HG03432 (cell line): ENCODE results near the gene CHFR.
"Not testable (repeated sequence)": the region's sequence is repeated elsewhere in the genome, so short reads cannot be mapped to it uniquely, and the experiment has no call there.

Experiments used
- ATAC-seq: cut with Tn5 transposase; IDR thresholded peaks from one replicate; pipeline ENCODE4 v1.9.1; 2021; ENCODE audit warnings: mild to moderate bottlenecking, moderate library complexity; ENCODE audit not compliant: unreplicated experiment

The CHFR gene

GRCh38 chr12:132874620-132875019 is 12.8 kb downstream of the CHFR start:
- ATAC-seq, result not testable (repeated sequence)

- ATAC-seq, result no peak
Measured at GRCh38 chr12:132874175-132874574, 13.2 kb downstream of the CHFR start.

GRCh38 chr12:132873724-132874123 is 13.7 kb downstream of the CHFR start:
- no peak for ATAC-seq

DNA sequence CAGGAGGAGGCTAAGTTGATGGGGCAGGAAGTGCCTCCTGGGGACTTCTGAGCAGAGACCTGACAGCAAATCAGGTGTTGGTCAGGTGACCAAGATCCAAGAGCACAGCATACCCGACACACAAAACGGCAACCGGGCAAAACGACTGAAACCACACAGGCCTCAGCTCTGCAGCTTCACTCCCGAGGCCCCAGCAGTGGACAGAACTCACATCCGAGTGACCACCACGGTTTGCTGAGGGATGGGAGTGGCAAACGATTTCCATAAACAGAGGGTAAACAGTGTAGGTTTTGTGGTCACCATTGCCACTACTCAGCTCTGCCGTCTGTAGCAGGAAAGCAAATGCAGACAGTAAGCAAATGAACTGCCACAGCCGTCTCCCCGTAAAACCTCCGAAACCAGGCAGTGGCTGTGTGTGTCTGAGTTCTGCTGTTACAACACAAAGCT is 14.4 kb downstream of the CHFR start:
- ATAC-seq, result no peak

- ATAC-seq, result no peak
Measured at GRCh38 chr12:132872073-132872855, 15.1 kb downstream of the CHFR start.

DNA sequence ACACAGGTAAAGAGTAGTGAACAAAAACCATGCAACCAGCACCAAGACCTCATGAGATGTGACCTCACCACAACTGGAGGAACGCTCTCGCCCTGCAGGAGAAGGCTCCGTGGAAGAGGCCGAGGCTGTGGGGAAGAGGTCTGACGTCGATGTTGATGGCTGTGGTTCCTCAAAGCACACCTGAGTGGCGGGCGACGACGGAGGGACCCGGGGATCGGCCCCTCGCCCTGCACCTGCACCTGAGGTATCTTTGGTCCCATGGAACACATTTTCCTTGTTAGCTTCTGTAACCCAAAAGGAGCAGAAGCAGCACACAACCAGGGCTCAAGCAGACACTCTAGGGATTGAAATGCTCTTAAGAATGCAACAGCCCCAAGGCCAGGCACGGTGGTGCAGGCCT is 17.9 kb downstream of the CHFR start:
- ATAC-seq, result no peak

DNA sequence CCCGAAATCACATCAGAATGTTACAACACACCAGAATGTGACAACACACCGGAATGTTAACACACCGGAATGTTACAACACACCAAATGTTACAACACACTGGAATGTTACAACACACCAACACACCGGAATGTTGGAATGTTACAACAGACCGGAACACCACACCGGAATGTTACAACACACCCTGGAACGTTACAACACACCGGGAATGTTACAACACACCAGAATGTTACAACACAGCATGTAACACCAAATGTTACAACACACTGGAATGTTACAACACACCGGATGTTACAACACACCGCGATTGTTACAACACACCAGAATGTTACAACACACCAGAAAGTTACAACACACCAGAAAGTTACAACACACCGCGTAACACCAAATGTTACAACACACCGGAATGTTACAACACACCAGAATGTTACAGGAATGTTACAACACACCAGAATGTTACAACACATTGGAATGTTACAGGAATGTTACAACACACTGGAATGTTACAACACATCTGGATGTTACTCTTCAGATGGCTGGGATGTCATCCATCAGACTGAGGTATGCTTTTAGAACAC is 21.1 kb downstream of the CHFR start:
- no peak for ATAC-seq

DNA sequence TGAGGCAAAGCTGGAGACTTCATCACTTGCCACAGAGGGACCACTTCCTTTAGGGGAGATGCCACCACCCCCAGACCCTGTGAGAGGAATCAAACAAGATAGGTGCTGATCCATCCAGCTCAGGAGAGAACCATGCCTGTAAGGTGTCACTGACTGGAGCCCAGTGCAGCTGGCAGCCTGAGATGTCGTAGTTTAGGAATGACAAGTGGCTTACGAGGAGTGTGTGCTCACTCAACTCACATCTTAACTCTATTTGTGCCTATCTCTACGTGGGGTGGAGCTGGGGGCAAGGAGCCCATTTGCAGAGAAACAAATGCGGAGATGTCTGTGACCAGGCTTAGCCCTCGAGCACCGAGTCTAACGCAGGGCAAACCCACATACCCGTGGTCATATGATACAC is 25.8 kb downstream of the CHFR start:
- no peak for ATAC-seq

- ATAC-seq, result no peak
Measured at GRCh38 chr12:132858718-132859266, 28.6 kb downstream of the CHFR start.

GRCh38 chr12:132857019-132857418 is 30.4 kb downstream of the CHFR start:
- ATAC-seq, result not testable (repeated sequence)

DNA sequence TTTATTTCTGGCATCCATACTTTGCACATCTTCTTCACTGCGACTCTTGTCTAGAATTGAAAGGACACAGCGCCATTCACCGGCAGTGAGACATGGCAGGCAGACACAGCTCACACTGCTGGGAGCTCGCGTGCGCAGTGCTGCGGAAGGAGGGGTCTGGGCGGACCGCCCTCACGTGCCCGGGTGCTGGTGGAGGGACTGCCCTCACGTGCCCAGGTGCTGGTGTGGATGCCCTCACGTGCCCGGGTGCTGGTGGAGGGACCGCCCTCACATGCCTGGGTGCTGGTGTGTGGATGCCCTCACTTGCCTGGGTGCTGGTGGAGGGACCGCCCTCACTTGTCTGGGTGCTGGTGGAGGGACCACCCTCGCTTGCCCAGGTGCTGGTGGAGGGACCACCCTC is 30.8 kb downstream of the CHFR start:
- ATAC-seq, result no peak

DNA sequence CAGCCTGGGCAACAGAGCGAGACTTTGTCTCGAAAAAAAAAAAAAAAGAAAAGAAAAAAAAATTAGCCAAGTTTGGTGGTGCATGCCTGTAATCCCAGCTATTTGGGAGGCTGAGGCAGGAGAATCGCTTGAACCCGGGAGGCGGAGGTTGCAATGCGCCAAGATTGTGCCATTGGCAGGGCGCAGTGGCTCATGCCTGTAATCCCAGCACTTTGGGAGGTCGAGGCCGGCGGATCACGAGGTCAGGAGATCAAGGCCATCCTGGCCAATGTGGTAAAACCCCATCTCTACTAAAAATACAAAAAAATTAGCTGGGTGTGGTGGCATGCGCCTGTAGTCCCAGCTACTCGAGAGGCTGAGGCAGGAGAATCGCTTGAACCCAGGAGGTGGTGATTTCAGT is 32.2 kb downstream of the CHFR start:
- not testable (repeated sequence) for ATAC-seq

GRCh38 chr12:132853285-132854092 is 33.9 kb downstream of the CHFR start:
- no peak for ATAC-seq

DNA sequence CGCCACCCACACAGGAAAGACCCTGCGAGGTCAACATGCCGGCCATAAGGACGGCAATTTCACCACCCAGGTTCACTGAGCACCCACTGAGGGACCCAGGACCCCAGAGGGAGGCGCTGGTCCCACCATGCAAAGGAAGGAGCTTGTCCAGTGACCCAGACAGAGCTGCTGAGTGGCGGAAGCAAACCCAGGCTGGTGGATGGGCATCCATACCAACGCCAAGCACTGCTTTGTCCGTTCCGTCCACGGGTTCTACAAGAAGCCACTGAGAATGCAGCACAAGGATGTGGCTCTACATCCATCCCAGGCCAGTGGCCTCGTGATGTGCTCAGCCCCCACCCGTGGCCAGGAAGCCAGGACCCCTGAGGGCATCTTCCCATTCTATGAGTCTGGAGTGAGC is 34.9 kb downstream of the CHFR start:
- no peak for ATAC-seq

GRCh38 chr12:132851465-132851864 is 35.9 kb downstream of the CHFR start:
- no peak for ATAC-seq

DNA sequence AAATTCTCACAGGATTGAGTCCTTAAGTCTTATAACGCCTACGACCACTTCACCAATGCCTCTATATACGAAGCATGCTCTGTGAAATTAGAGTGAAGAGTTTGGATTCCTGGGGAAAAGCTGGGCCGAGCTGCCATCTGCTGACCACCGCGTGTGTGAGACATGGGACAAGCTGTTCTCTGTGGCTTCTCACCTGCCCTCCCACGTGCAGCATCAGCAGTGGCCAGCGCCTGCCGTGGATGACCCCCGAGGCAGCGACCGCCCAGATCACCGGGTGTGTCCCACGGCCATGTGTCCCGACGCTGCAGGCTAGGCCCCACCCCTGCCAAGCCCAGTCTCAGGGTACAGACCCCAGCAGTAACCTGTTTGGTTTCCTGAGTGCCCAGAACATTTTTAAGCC is 37.1 kb downstream of the CHFR start:
- ATAC-seq, result no peak

DNA sequence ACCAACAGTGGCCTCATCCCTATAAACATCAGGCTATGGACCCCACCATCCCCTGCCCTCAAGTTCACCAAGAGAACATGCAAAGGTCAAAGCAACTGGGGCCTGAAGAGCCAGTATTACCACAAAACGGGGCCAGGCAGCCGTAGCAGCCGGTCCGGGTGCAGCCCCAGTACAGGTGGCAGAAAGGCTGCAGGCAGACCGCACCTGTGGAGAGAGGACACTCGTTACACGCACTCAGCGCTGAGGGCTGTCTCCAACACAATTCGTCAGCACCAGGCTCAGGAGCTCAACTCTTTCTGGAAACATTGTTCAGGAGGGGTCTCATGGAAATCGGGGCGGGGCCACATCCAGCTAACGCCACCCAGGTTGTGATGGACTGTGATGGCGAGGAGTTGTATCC is 38.9 kb downstream of the CHFR start:
- ATAC-seq, result no peak

DNA sequence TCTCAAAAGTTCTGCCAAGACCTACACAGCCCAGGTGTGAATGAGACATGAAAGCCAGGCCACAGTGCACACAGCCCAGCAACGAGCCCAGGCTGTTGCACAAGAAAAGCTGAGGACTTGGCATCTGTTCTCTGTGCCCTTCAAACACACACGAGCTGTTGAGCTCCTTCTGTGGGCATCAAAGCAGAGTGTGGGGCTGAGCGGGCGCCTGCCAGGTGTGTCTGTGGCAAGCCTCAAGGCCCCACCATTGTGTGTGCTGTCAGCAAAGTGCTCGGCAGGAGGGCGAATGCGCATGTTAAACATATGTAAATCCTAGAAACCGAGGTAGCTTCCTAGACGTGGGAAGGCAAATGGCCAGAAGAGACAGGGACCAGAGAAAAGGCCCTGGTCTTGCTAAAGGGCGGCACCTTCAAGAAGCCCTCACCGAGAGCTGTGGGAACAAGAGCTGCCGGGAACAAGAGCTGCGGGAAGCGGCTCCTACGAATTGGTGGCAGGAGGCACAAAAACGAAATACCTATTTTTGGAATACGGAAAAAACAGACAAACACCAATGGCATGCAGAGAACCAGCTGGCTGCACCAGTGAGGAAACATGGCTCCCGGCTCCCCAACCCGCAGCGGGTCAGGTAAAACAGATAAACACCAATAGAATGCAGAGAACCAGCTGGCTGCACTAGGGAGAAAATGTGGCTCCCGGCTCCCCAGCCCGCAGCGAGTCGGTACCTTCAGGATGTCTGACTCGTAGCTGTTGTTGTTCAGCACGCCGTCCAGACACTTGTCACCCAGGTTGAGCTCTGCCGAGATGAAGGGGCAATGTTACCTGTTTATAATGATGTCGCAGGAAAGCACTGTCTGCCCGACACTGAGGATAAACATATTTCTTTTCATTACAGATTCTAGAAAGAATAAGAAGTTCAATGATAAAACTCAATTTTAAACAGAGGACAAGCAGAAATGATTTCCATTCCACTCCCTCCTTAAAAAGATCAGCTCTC is 39.7 kb downstream of the CHFR start:
- ATAC-seq, result no peak

GRCh38 chr12:132844681-132845080 is 42.7 kb downstream of the CHFR start:
- not testable (repeated sequence) for ATAC-seq

DNA sequence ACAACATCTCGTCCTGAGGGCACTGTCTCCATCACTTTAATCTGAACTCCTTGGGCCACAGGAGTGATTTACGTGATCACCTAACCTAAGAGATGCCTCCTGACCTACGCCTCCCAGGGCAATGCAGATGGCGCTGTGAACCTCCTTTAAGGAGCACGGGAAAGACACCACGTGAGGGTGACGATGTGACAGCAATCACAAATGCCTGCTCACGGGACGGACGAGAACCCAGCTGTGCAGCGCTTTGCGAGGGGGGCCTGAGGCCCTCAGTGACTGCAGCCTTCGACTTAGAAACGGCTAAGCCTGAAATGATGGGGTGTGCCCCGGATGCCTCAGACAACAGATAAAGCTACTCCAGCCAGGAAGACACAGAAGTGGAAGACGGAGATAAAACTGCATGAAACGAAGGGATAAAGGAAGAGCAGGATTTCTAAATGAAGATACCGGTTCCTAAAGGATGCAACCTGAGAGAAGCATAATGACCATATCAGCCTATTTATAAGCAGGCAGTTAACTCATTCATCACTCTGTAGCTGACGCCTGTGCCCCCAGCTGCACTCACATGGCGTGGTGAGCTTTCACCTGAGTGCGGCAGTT is 44.9 kb downstream of the CHFR start:
- no peak for ATAC-seq
